Neural cell (in vitro differentiated cells): ENCODE results near the gene PARVB. TPM values are rescaled to one million over a fixed set of nuclear protein-coding genes. Genes with fewer than 3 reads are reported as not detected.

Experiments used
- H2AFZ ChIP-seq: fragments of 200-600, 300-800 bp; sonication (generic), shearing (Covaris generic); 2 replicates; pipeline ENCODE4 v1.6.0; 2014; ENCODE audit warnings: low read depth, mild to moderate bottlenecking, antibody characterized with exemption, low read length, moderate library complexity
- H3F3A ChIP-seq: fragments of 200-600 bp; shearing (Covaris generic); 2 replicates; pipeline ENCODE4 v1.6.1; 2016; ENCODE audit warnings: mild to moderate bottlenecking, moderate library complexity, mixed read lengths, antibody characterized with exemption, low read length; ENCODE audit not compliant: insufficient read depth, poor library complexity, severe bottlenecking
- H3K27ac ChIP-seq: fragments of 200-600, 300-800 bp; sonication (generic), shearing (Covaris generic); 2 replicates; pipeline ENCODE4 v1.5.1; 2014; ENCODE audit warnings: mild to moderate bottlenecking, low read length, moderate library complexity
- H3K27me3 ChIP-seq: fragments of 300-800, 200-600 bp; sonication (generic), shearing (Covaris generic); 2 replicates; pipeline ENCODE4 v1.6.0; 2014; ENCODE audit warnings: mild to moderate bottlenecking, low read depth, low read length, moderate library complexity; ENCODE audit not compliant: insufficient read depth
- H3K36me3 ChIP-seq: fragments of 300-800, 200-600 bp; sonication (generic), shearing (Covaris generic); 2 replicates; pipeline ENCODE4 v1.5.1; 2014; ENCODE audit warnings: mild to moderate bottlenecking, antibody characterized with exemption, low read length, moderate library complexity; ENCODE audit not compliant: insufficient read depth
- H3K4me2 ChIP-seq: fragments of 300-800, 200-600 bp; sonication (generic), shearing (Covaris generic); 2 replicates; pipeline ENCODE4 v1.6.0; 2014; ENCODE audit warnings: mild to moderate bottlenecking, low read length
- H3K4me3 ChIP-seq: fragments of 300-800, 200-600 bp; sonication (generic), shearing (Covaris generic); 2 replicates; pipeline ENCODE4 v1.5.1; 2014; ENCODE audit warnings: mild to moderate bottlenecking, low read length, moderate library complexity
- H3K79me2 ChIP-seq: fragments of 200-600 bp; shearing (Covaris generic); replicated peaks from 2 replicates; pipeline ENCODE4 v1.6.0; 2014; ENCODE audit warnings: mild to moderate bottlenecking, low read length, moderate library complexity; ENCODE audit not compliant: insufficient read depth
- H3K9ac ChIP-seq: fragments of 300-800, 200-600 bp; sonication (generic), shearing (Covaris generic); 2 replicates; pipeline ENCODE4 v1.6.1; 2016; ENCODE audit warnings: mild to moderate bottlenecking, low read length, mixed read lengths
- H3K9me2 ChIP-seq: fragments of 200-600 bp; shearing (Covaris generic); 2 replicates; pipeline ENCODE4 v1.6.1; 2016; ENCODE audit warnings: mild to moderate bottlenecking, low read length, mixed read lengths; ENCODE audit not compliant: insufficient read depth
- H3K9me3 ChIP-seq: fragments of 200-600, 300-800 bp; sonication (generic), shearing (Covaris generic); 2 replicates; pipeline ENCODE4 v1.6.1; 2016; ENCODE audit warnings: mild to moderate bottlenecking, mixed run types, low read length, moderate library complexity, mixed read lengths
- H4K20me1 ChIP-seq: fragments of 200-600 bp; shearing (Covaris generic); 2 replicates; pipeline ENCODE4 v1.6.1; 2016; ENCODE audit warnings: mild to moderate bottlenecking, mixed run types; ENCODE audit not compliant: insufficient read depth
- CTCF ChIP-seq: fragments of 450-650 bp; IDR thresholded peaks from 2 replicates; pipeline ENCODE4 v1.5.1; 2014; ENCODE audit warnings: antibody characterized with exemption, mild to moderate bottlenecking, moderate library complexity; ENCODE audit not compliant: poor library complexity, severe bottlenecking
- EP300 ChIP-seq: fragments of 450-650 bp; conservative IDR thresholded peaks from 2 replicates; pipeline ENCODE4 v1.6.1; 2014; ENCODE audit warnings: antibody characterized with exemption, mild to moderate bottlenecking, moderate library complexity; ENCODE audit not compliant: poor library complexity, severe bottlenecking
- EZH2 ChIP-seq: fragments of 200-600, 300-800 bp; shearing (Covaris generic), sonication (generic); IDR thresholded peaks from 2 replicates; pipeline ENCODE4 v1.6.1; 2014; ENCODE audit warnings: antibody characterized with exemption, low read length, borderline replicate concordance, mild to moderate bottlenecking; ENCODE audit not compliant: insufficient read depth, poor library complexity, severe bottlenecking
- MXI1 ChIP-seq: fragments of 450-650 bp; conservative IDR thresholded peaks from 2 replicates; pipeline ENCODE4 v1.6.1; 2014; ENCODE audit warnings: antibody characterized with exemption, mild to moderate bottlenecking; ENCODE audit not compliant: poor library complexity, severe bottlenecking
- POLR2AphosphoS5 ChIP-seq: IDR thresholded peaks from 2 replicates; pipeline ENCODE4 v1.6.1; 2012
- RAD21 ChIP-seq: fragments of 450-650 bp; conservative IDR thresholded peaks from 2 replicates; pipeline ENCODE4 v1.6.1; 2014; ENCODE audit warnings: antibody characterized with exemption, mild to moderate bottlenecking, moderate library complexity
- REST ChIP-seq: IDR thresholded peaks from 2 replicates; pipeline ENCODE4 v1.6.1; 2012; ENCODE audit warnings: borderline replicate concordance
- SMC3 ChIP-seq: fragments of 450-650 bp; conservative IDR thresholded peaks from 2 replicates; pipeline ENCODE4 v1.6.1; 2014; ENCODE audit warnings: antibody characterized with exemption, mild to moderate bottlenecking, moderate library complexity; ENCODE audit not compliant: poor library complexity
- TAF1 ChIP-seq: IDR thresholded peaks from 2 replicates; pipeline ENCODE4 v1.6.1; 2012; ENCODE audit warnings: low read depth
- polyA plus RNA-seq: library from polyadenylated mRNA; depleted of rRNA; stranded (reverse); fragments of >200 nt; gene quantifications from 2 replicates; pipeline ENCODE4 v1.2.3, GENCODE V29; 2014

PARVB gene
- polyA plus RNA-seq, 1 donor from 2014 or later: 1.2 TPM

- Histone ChIP-seq H3K79me2 (no peaks in the 10 kb centered on the region), H3F3A (no peaks in the 10 kb centered on the region), H3K9me2 (no peaks in the 10 kb centered on the region), H3K4me2 (no peak overlapping the region), H2AFZ (no peak overlapping the region), H3K27ac (no peak overlapping the region), H3K9ac (no peak overlapping the region), H3K4me3 (no peak overlapping the region), H3K27me3 (no peaks in the 10 kb centered on the region), H3K36me3 (no peaks in the 10 kb centered on the region), H4K20me1 (no peaks in the 10 kb centered on the region), H3K9me3 (no peaks in the 10 kb centered on the region)
- TF ChIP-seq REST (no peak), EP300 (no peak), EZH2 (no peak), POLR2AphosphoS5 (no peak), TAF1 (no peak), CTCF (no peak), RAD21 (no peak), MXI1 (no peak), SMC3 (no peak)
These were observed 171.2 kb downstream of the PARVB start for GRCh38 chr22:44195189-44195871.

GRCh38 chr22:44196241-44196640, 172.1 kb downstream of the PARVB start:
- H4K20me1 ChIP-seq: no peaks in the 10 kb centered on the region
- H3K4me2 ChIP-seq: no peak overlapping the region
- H3K36me3 ChIP-seq: no peaks in the 10 kb centered on the region
- no peaks in the 10 kb centered on the region for H3F3A ChIP-seq
- no peaks in the 10 kb centered on the region for H3K9me2 ChIP-seq
- no peak overlapping the region for H2AFZ ChIP-seq
- no peak overlapping the region for H3K4me3 ChIP-seq
- H3K79me2 ChIP-seq: no peaks in the 10 kb centered on the region
- H3K27me3 ChIP-seq: no peaks in the 10 kb centered on the region
- no peak overlapping the region for H3K9ac ChIP-seq
- TF ChIP-seq RAD21 (no peak), POLR2AphosphoS5 (no peak), CTCF (no peak), MXI1 (no peak), TAF1 (no peak), REST (no peak), EZH2 (no peak), SMC3 (no peak), EP300 (no peak)
- no peaks in the 10 kb centered on the region for H3K9me3 ChIP-seq
- H3K27ac ChIP-seq: no peak overlapping the region
